Psoas muscle (tissue), 8 donors: ENCODE results near the gene TMEM240. TPM values are rescaled to one million over a fixed set of nuclear protein-coding genes. Genes with fewer than 3 reads are reported as not detected.
"Not testable (repeated sequence)": the region's sequence is repeated elsewhere in the genome, so short reads cannot be mapped to it uniquely, and the experiment has no call there.

Experiments
- ATAC-seq, 4 donors: fragments of 200-7000 bp; cut with Tn5 transposase; one replicate each; pipeline ENCODE4 v1.9.1; 2020; ENCODE audit warnings: moderate library complexity in 3 of 4, mild to moderate bottlenecking in 2 of 4
- DNase-seq, 2 donors: peaks; one replicate each; pipeline ENCODE4 v3.0.0-alpha.2; 2020
- H3K27ac ChIP-seq: fragments of 200-600 bp; one replicate; pipeline ENCODE4 v1.8.0; 2022
- H3K27me3 ChIP-seq, 3 donors: fragments of 200-600 bp in 1 of 3; one replicate each; pipeline versions ENCODE4 v1.6.1 to v1.8.0; 2013 to 2022; ENCODE audit warnings: low read length in 2 of 3, mild to moderate bottlenecking in 2 of 3, moderate library complexity in 1 of 3; ENCODE audit not compliant: insufficient read depth in 3 of 3
- H3K36me3 ChIP-seq, 2 donors: fragments of 200-600 bp in 1 of 2; one replicate each; pipeline versions ENCODE4 v1.6.1 to v1.8.0; 2013 to 2022; ENCODE audit warnings: low read depth in 1 of 2, mild to moderate bottlenecking in 1 of 2, moderate library complexity in 1 of 2; ENCODE audit not compliant: insufficient read depth in 1 of 2
- H3K4me1 ChIP-seq: fragments of 200-600 bp; one replicate; pipeline ENCODE4 v1.8.0; 2022
- H3K4me3 ChIP-seq: fragments of 200-600 bp; one replicate; pipeline ENCODE4 v1.8.0; 2022; ENCODE audit warnings: mild to moderate bottlenecking
- H3K9me3 ChIP-seq: fragments of 200-600 bp; one replicate; pipeline ENCODE4 v1.8.0; 2022
- CTCF ChIP-seq: fragments of 200-600 bp; IDR thresholded peaks from one replicate; pipeline ENCODE4 v1.8.0; 2022; ENCODE audit warnings: antibody characterized with exemption
- WGBS, 3 donors: extraction: QIAGEN DNeasy Blood & Tissue Kit; methylation state at CpG; one replicate each; pipeline versions ENCODE4 v1.1.6 to v1.1.7; 2013; 5-methylcytosine and 5-hydroxymethylcytosine counted together
- intact Hi-C, 2 donors: fragments of 100-400 bp; cut with DNase I; formaldehyde crosslinking; loops; one replicate each; pipeline versions ENCODE4 v1.11.0 to v1.14.2; 2022
- polyA plus RNA-seq, 3 donors: library from polyadenylated mRNA; stranded (reverse); fragments of 200-250 nt; gene quantifications; one replicate each; pipeline ENCODE4 v1.2.3, GENCODE V29; 2013
- total RNA-seq, 4 donors: library from RNA; stranded (reverse); fragmentation: NEBNext Ultra II Directional in 2 of 4; extraction: Animal tissue kit (Norgen Biotek cat#: 25700) in 2 of 4; gene quantifications; one replicate each; pipeline versions ENCODE4 v1.2.1 to v1.2.4, GENCODE V29; 2021 to 2023
- donor health status: healthy with polysubstance abuse.
- donor health status: DM: no; HTN: no; CAD: no; lungs with moderate emphysema.
- donor health status: Bipolar disorder and iron deficiency.
- donor health status: healthy.
- donor health status: DM: yes; HTN: yes; CAD: no.
- donor health status: DM: no; HTN: no; CAD: no.
- donor health status: DM: no; HTN: no; CAD: no.
- donor health status: DM: yes; HTN: yes; CAD: no.

Gene TMEM240
- total and polyA plus RNA-seq, 7 donors: 0.55 to 1.8 (median 1.2) TPM

- no peak overlapping the region for H3K27ac ChIP-seq
- no peak for ATAC-seq
- TF ChIP-seq CTCF: no peak
- DNase-seq: no peak
- WGBS, 3 donors: 92 to 95% (median 95%) methylated on average over 25 to 28 of the region's 28 CpGs
- no peaks in the 10 kb centered on the region for H3K27me3 ChIP-seq
- intact Hi-C loops: loop anchor here in 1 of 2 donors (5.0 kb wide), 1 partner anchor 44 kb away; no protein-coding TSS in a partner anchor
- no peaks in the 10 kb centered on the region for H3K9me3 ChIP-seq
- H3K36me3 ChIP-seq: peaks cover 0 to 48% of the 10 kb centered on the region in 2 donors
- no peak overlapping the region for H3K4me3 ChIP-seq
- H3K4me1 ChIP-seq: no peaks in the 10 kb centered on the region
These were observed 22.3 kb downstream of the TMEM240 start for GRCh38 chr1:1517973-1518620.

- not testable (repeated sequence) for H3K4me3 ChIP-seq, DNase-seq, H3K9me3 ChIP-seq, H3K27ac ChIP-seq, H3K27me3 ChIP-seq, H3K4me1 ChIP-seq, ATAC-seq
- peaks cover 0 to 44% of the 10 kb centered on the region in 2 donors for H3K36me3 ChIP-seq
- WGBS, 3 donors: 93 to 96% (median 95%) methylated on average over 14 of the region's 14 CpGs
- intact Hi-C loops: loop anchor here in 1 of 2 donors (5.0 kb wide), 1 partner anchor 45 kb away; no protein-coding TSS in a partner anchor
These were observed 23.5 kb downstream of the TMEM240 start for GRCh38 chr1:1516923-1517322.

DNA sequence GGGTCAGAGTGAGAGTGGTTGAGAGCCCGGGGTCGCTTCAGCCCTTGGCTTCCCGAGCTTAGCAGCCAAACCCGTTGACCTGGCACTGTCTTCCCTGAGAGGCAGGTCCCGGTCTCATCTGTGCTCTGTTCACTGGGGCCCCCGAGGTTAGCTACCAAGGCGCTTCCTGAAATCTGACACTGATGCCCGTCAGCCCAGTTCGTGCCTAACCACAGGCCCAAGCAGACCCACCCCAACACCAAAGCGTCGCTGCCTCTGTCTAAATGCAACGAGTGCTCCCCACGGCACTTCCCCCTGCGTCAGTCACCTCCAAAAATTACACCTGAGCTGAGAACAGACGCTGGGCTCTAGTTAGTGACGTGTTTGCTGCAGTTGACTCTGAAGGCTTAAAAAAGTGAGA, 26.0 kb downstream of the TMEM240 start:
- intact Hi-C loops: not testable (repeated sequence)

GRCh38 chr1:1513675-1514074, 26.7 kb downstream of the TMEM240 start:
- H3K4me3 ChIP-seq, DNase-seq, ATAC-seq, intact Hi-C loops, H3K9me3 ChIP-seq, H3K4me1 ChIP-seq, H3K27me3 ChIP-seq, H3K27ac ChIP-seq: not testable (repeated sequence)
- H3K36me3 ChIP-seq: peaks cover 0 to 22% of the 10 kb centered on the region in 2 donors
- 73 to 79% (median 74%) methylated on average over 9 to 17 of the region's 18 CpGs for WGBS, 3 donors

More for the DNA sequence above, 26.0 kb downstream of the TMEM240 start:
- WGBS, 3 donors: 60 to 75% (median 66%) methylated on average over 9 to 14 of the region's 16 CpGs
- not testable (repeated sequence) for DNase-seq, H3K9me3 ChIP-seq, H3K4me3 ChIP-seq, ATAC-seq, H3K27me3 ChIP-seq, H3K4me1 ChIP-seq, H3K27ac ChIP-seq
- H3K36me3 ChIP-seq: peaks cover 0 to 22% of the 10 kb centered on the region in 2 donors

DNA sequence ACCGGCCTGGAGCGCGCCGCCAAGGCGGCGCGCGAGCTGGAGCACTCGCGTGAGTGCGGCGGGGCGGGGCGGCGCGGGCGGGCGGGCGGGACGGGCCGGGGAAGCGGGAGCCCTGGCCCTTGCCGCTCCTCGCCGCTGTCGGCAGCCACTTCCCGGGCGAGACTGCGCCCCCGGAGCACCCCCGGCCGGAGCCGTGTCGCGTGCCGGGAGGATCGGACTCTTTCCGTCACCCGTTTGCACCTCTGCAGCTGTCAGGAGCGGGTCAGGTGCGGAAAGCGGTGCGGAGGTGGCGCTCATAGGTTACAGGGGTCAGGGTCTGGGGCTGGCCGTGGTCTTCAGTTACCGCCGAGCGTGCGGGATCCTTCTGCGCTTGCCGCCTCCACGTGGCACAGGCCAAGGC, 28.0 kb downstream of the TMEM240 start:
- Histone ChIP-seq H3K36me3 (peaks cover 0 to 18% of the 10 kb centered on the region in 2 donors), H3K4me1 (peaks cover 11% of the 10 kb centered on the region), H3K4me3 (peak overlapping the region; percentile 88), H3K27ac (peak overlapping the region; percentile 89)
- H3K27me3 ChIP-seq, DNase-seq, ATAC-seq, intact Hi-C loops, H3K9me3 ChIP-seq: not testable (repeated sequence)
- WGBS, 3 donors: 0 to 1% (median 0%) methylated on average over 7 to 47 of the region's 52 CpGs

- no peak for TF ChIP-seq CTCF
- peak within 1 kb of the TSS; percentile 89 for H3K27ac ChIP-seq
- H3K9me3 ChIP-seq: no peaks in the 10 kb centered on the region
- ATAC-seq (peak; percentile 95 to 97 (median 96)), DNase-seq (peak; percentile 99 to 100)
- 0% methylated on average over 44 to 99 of the region's 99 CpGs for WGBS, 3 donors
- intact Hi-C loops: no loop called here
- H3K4me3 ChIP-seq: peak within 1 kb of the TSS; percentile 88
- H3K36me3 ChIP-seq: peaks cover 0 to 15% of the 10 kb centered on the region in 2 donors
- peaks cover 11% of the 10 kb centered on the region for H3K4me1 ChIP-seq
- no peaks in the 10 kb centered on the region for H3K27me3 ChIP-seq
These were observed 28.7 kb downstream of the TMEM240 start, which contains the start of gene ATAD3A for GRCh38 chr1:1511533-1512285. Gene ATAD3A (plus strand): TSS chr1:1512162. CDS start chr1:1512269, 107 bp downstream.
